Measurements from ENCODE around the gene UMODL1.

UMODL1 gene

GRCh38 chr21:42106425-42106824 lies 35.3 kb downstream of the UMODL1 start (continued):
- no peak for TF ChIP-seq ZNF571 (tag by site-specific recombination; IDR thresholded peaks at IDR 0.05)

- TF ChIP-seq ZNF692 (tag by site-specific recombination; IDR thresholded peaks at IDR 0.05) (no peak), ZNF175 (tag by site-specific recombination; IDR thresholded peaks at IDR 0.05) (no peak), AEBP2 (tag by site-specific recombination; IDR thresholded peaks at IDR 0.05; ENCODE audit: borderline replicate concordance) (no peak), ZNF366 (tag by site-specific recombination; conservative IDR thresholded peaks at IDR 0.05) (no peak), ZBTB11 (tag by site-specific recombination; conservative IDR thresholded peaks at IDR 0.05; ENCODE audit: low read depth) (no peak), PRDM4 (tag by site-specific recombination; IDR thresholded peaks at IDR 0.05) (no peak), ZNF112 (tag by site-specific recombination; IDR thresholded peaks at IDR 0.05) (no peak), ZNF335 (tag by site-specific recombination; conservative IDR thresholded peaks at IDR 0.05) (no peak), SETDB1 (IDR thresholded peaks at IDR 0.05; ENCODE audit: insufficient read length, low read length) (no peak), KLF8 (tag by site-specific recombination; IDR thresholded peaks at IDR 0.05) (no peak), MEIS1 (CRISPR knock-in tag; IDR thresholded peaks at IDR 0.05; ENCODE audit: borderline replicate concordance) (no peak), ZNF473 (tag by site-specific recombination; IDR thresholded peaks at IDR 0.05) (no peak), BCL11B (tag by site-specific recombination; IDR thresholded peaks at IDR 0.05; ENCODE audit: low read depth) (no peak), ZSCAN4 (tag by site-specific recombination; IDR thresholded peaks at IDR 0.05) (no peak), ZNF280D (tag by site-specific recombination; IDR thresholded peaks at IDR 0.05) (no peak), ZNF354C (tag by site-specific recombination; IDR thresholded peaks at IDR 0.05; ENCODE audit: borderline replicate concordance, low read depth) (no peak), ZNF202 (tag by site-specific recombination; IDR thresholded peaks at IDR 0.05; ENCODE audit: borderline replicate concordance) (no peak), RBAK (tag by site-specific recombination; IDR thresholded peaks at IDR 0.05) (no peak)
- POLR2A ChIA-PET = interaction anchor here (1.1 kb wide), 1 partner anchor 22 kb away, joined by 3 read pairs; no protein-coding TSS in a partner anchor
- H3K4me1 ChIP-seq (ENCODE audit: control insufficient read depth, insufficient read depth, low read length) = no peaks in the 10 kb centered on the region
These were observed 36.2 kb downstream of the UMODL1 start for GRCh38 chr21:42107177-42107880.

More at GRCh38 chr21:42107177-42107880, 36.2 kb downstream of the UMODL1 start:
- H3K9me3 ChIP-seq (ENCODE audit: control insufficient read depth, insufficient read depth, low read depth, low read length) = no peaks in the 10 kb centered on the region
- H3K27ac ChIP-seq (ENCODE audit: extremely low read depth, low read depth, low read length) = no peak overlapping the region
- CTCF ChIA-PET = interaction anchor here (0.6 to 5.2 kb wide), 29 partner anchors 9 to 789 kb away, joined by 3 to 60 read pairs (median 4); partner anchors contain the start of genes PRDM15 and ZBTB21
- H3K4me3 ChIP-seq (ENCODE audit: low read depth, low read length) = no peak overlapping the region
- H3K36me3 ChIP-seq (ENCODE audit: control insufficient read depth in 2 of 2, insufficient read depth in 1 of 2, low read length in 2 of 2) = no peaks in the 10 kb centered on the region

All from HEK293 (cell line).